Neural progenitor cell (in vitro differentiated cells): ENCODE results near the gene BMS1.

ENCODE experiments used
- EZH2 ChIP-seq: fragments of 200-600 bp; sonication (generic); IDR thresholded peaks from 2 replicates; pipeline ENCODE4 v1.6.1; 2017; ENCODE audit warnings: antibody characterized with exemption, mild to moderate bottlenecking, moderate library complexity
- TF ChIP-seq, protein P1 (sequence below): fragments of 200-600 bp; sonication (generic); IDR thresholded peaks from 2 replicates; pipeline ENCODE4 v1.5.1; 2017; ENCODE audit warnings: antibody characterized with exemption, mild to moderate bottlenecking

DNA sequence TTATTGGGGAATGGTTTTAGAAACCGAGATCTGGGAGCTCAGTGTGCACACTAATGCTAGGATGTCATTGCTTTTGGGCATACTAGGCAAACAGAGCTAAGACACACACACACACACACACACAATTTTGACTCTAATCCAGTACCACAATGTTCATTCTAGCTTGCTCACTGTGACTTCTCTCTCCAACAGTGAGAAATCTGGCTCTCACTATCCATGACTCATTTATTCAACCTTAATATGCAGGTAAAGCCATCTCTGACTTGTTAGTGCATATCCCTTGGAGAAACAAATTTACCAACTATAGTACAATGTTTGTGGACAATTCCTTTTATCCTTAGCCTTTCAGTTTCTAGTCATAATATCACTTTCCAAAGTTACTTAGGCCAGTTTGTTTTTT lies 5.9 kb upstream of the BMS1 start:
- no peak for TF ChIP-seq EZH2
- TF ChIP-seq, protein P1, sequence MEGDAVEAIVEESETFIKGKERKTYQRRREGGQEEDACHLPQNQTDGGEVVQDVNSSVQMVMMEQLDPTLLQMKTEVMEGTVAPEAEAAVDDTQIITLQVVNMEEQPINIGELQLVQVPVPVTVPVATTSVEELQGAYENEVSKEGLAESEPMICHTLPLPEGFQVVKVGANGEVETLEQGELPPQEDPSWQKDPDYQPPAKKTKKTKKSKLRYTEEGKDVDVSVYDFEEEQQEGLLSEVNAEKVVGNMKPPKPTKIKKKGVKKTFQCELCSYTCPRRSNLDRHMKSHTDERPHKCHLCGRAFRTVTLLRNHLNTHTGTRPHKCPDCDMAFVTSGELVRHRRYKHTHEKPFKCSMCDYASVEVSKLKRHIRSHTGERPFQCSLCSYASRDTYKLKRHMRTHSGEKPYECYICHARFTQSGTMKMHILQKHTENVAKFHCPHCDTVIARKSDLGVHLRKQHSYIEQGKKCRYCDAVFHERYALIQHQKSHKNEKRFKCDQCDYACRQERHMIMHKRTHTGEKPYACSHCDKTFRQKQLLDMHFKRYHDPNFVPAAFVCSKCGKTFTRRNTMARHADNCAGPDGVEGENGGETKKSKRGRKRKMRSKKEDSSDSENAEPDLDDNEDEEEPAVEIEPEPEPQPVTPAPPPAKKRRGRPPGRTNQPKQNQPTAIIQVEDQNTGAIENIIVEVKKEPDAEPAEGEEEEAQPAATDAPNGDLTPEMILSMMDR: no peak
